Endothelial cell of umbilical vein (primary cell): ENCODE results near the gene NT5C1B. TPM values are rescaled to one million over a fixed set of nuclear protein-coding genes. Genes with fewer than 3 reads are reported as not detected.

Experiments
- BruUV-seq: library from RNA; stranded (reverse); fragments of 400-500 nt; replicated peaks from 2 replicates; lab custom pipeline; 2021; lab: Mats Ljungman, UMichigan
- CTCF ChIA-PET: fragments of 300-600, 350-600 bp; sonication (Branson Sonifier 250); formaldehyde crosslinking; loops from one replicate; lab custom pipeline; 2021; ENCODE audit warnings: antibody characterized with exemption, inconsistent platforms; lab: Charles Lee
- POLR2A ChIA-PET: fragments of 300-600, 350-600 bp; sonication (Branson Sonifier 250); formaldehyde crosslinking; loops from one replicate; lab custom pipeline; 2021; ENCODE audit warnings: antibody characterized with exemption, inconsistent platforms; lab: Charles Lee
- DNase-seq: peaks from one replicate; pipeline ENCODE4 v3.0.0-alpha.2; 2011; ENCODE audit warnings: low read depth, low spot score
- FAIRE-seq: peaks from 2 replicates; lab custom pipeline; 2011; peaks lifted over from hg19 to GRCh38; lab: Jason Lieb, UNC
- H2AFZ ChIP-seq: 2 replicates; pipeline ENCODE4 v1.6.0; 2012; ENCODE audit warnings: low read depth, low read length, control low read depth, inconsistent platforms
- H3K27ac ChIP-seq: 2 replicates; pipeline ENCODE4 v1.5.1; 2011; ENCODE audit warnings: low read depth, mild to moderate bottlenecking, control low read depth, low read length, moderate library complexity; ENCODE audit not compliant: insufficient read depth
- H3K27me3 ChIP-seq, 2 experiments: 2 replicates each; pipeline versions ENCODE4 v1.6.0 to v1.6.1; 2011; ENCODE audit warnings: low read length in 2 of 2, mixed read lengths in 1 of 2; ENCODE audit not compliant: control insufficient read depth in 2 of 2, insufficient read depth in 2 of 2
- H3K36me3 ChIP-seq, 2 experiments: 2 replicates in 1 of 2; 3 replicates in 1 of 2; pipeline ENCODE4 v1.5.1; 2011; ENCODE audit warnings: low read length in 2 of 2, mild to moderate bottlenecking in 1 of 2, moderate library complexity in 1 of 2; ENCODE audit not compliant: control insufficient read depth in 2 of 2, insufficient read depth in 2 of 2; ENCODE audit errors: extremely low read depth in 1 of 2
- H3K4me1 ChIP-seq: 3 replicates; pipeline ENCODE4 v1.5.1; 2011; ENCODE audit warnings: mild to moderate bottlenecking, low read length; ENCODE audit not compliant: control insufficient read depth, insufficient read depth; ENCODE audit errors: extremely low read depth
- H3K4me2 ChIP-seq: 2 replicates; pipeline ENCODE4 v1.6.1; 2011; ENCODE audit warnings: low read length, control low read depth, mixed read lengths; ENCODE audit not compliant: insufficient read depth
- H3K4me3 ChIP-seq, 3 experiments: fragments of 200-600 bp in 1 of 3; sonication (generic), shearing (Covaris generic) in 1 of 3; replicated peaks in 1 of 3; 2 replicates each; pipeline ENCODE4 v1.5.1; 2011 to 2016; ENCODE audit warnings: control low read depth in 3 of 3, low read length in 3 of 3, mild to moderate bottlenecking in 2 of 3, inconsistent platforms in 1 of 3, low read depth in 1 of 3, moderate library complexity in 1 of 3; ENCODE audit not compliant: insufficient read depth in 1 of 3
- H3K79me2 ChIP-seq: 2 replicates; pipeline ENCODE4 v1.6.0; 2012; ENCODE audit warnings: low read length, inconsistent platforms; ENCODE audit not compliant: control insufficient read depth, insufficient read depth
- H3K9ac ChIP-seq: replicated peaks from 2 replicates; pipeline ENCODE3; 2011; ENCODE audit warnings: low read length, control low read depth; ENCODE audit not compliant: insufficient read depth; ENCODE audit errors: extremely low read depth
- H3K9me1 ChIP-seq: replicated peaks from 3 replicates; pipeline ENCODE4 v1.6.0; 2011; ENCODE audit warnings: mild to moderate bottlenecking, low read length; ENCODE audit not compliant: control insufficient read depth, insufficient read depth; ENCODE audit errors: extremely low read depth
- H3K9me3 ChIP-seq: replicated peaks from 2 replicates; pipeline ENCODE4 v1.5.1; 2012; ENCODE audit warnings: low read length, inconsistent platforms; ENCODE audit not compliant: control insufficient read depth, insufficient read depth
- H4K20me1 ChIP-seq: replicated peaks from 2 replicates; pipeline ENCODE3; 2011; ENCODE audit warnings: mild to moderate bottlenecking, low read length; ENCODE audit not compliant: control insufficient read depth, insufficient read depth; ENCODE audit errors: extremely low read depth
- EZH2 ChIP-seq: IDR thresholded peaks from 2 replicates; pipeline ENCODE4 v1.6.1; 2012; ENCODE audit warnings: borderline replicate concordance, low read depth, mild to moderate bottlenecking, moderate library complexity, low read length, inconsistent platforms; ENCODE audit not compliant: severe bottlenecking
- FOS ChIP-seq: IDR thresholded peaks from 2 replicates; pipeline ENCODE4 v1.6.1; 2011; ENCODE audit warnings: mild to moderate bottlenecking, low read length, moderate library complexity, borderline replicate concordance; ENCODE audit not compliant: insufficient read depth
- GATA2 ChIP-seq: IDR thresholded peaks from 2 replicates; pipeline ENCODE4 v1.7.0; 2011; ENCODE audit warnings: low read depth, mild to moderate bottlenecking, moderate library complexity, mixed read lengths, low read length; ENCODE audit not compliant: insufficient read length, insufficient read depth
- JUN ChIP-seq: IDR thresholded peaks from 2 replicates; pipeline ENCODE4 v1.6.1; 2011; ENCODE audit warnings: borderline replicate concordance, low read depth; ENCODE audit not compliant: insufficient read length, insufficient read depth
- MYC ChIP-seq: IDR thresholded peaks from one replicate; pipeline ENCODE4 v1.6.1; 2011; ENCODE audit warnings: mild to moderate bottlenecking, low read depth, low read length
- POLR2A ChIP-seq: IDR thresholded peaks from 2 replicates; pipeline ENCODE4 v1.6.1; 2012; ENCODE audit warnings: low read depth, mild to moderate bottlenecking, control low read depth, low read length
- POLR2AphosphoS5 ChIP-seq: IDR thresholded peaks from 2 replicates; pipeline ENCODE4 v1.6.1; 2012; ENCODE audit warnings: low read depth, mild to moderate bottlenecking, control low read depth, low read length, moderate library complexity; ENCODE audit not compliant: insufficient read depth
- dilution Hi-C: fragments of 300-500 bp; cut with MboI; formaldehyde crosslinking; loops from one replicate; pipeline ENCODE4 v1.15.0; 2019; ENCODE audit warnings: low sequenced_read_pairs; ENCODE audit not compliant: extremely low pct_ligation_motif_present
- intact Hi-C: fragments of 100-400 bp; cut with micrococcal nuclease; formaldehyde crosslinking; loops from one replicate; pipeline ENCODE4 v1.10.0; 2022
- polyA plus RNA-seq, 4 experiments: library from polyadenylated mRNA; depleted of rRNA in 3 of 4; stranded (reverse) in 3 of 4; unstranded in 1 of 4; fragments of >200 nt; gene quantifications; 2 replicates each; pipeline versions ENCODE4 v1.2.1 to v1.2.3, GENCODE V29; 2011 to 2012; ENCODE audit warnings: missing spikeins in 1 of 4
- total RNA-seq: library from RNA; stranded (reverse); gene quantifications from 2 replicates; pipeline ENCODE4 v1.2.3, GENCODE V29; 2021
- TF ChIP-seq, protein P1 (sequence below), 2 donors: IDR thresholded peaks; 1 replicate in 1 of 2; 2 replicates in 1 of 2; pipeline ENCODE4 v1.5.1; 2011; ENCODE audit warnings: low read length in 2 of 2, mild to moderate bottlenecking in 2 of 2, moderate library complexity in 2 of 2, control low read depth in 1 of 2, inconsistent platforms in 1 of 2, low read depth in 1 of 2; ENCODE audit not compliant: insufficient read depth in 1 of 2; ENCODE audit errors: extremely low read depth in 1 of 2
- TF ChIP-seq, protein P2 (sequence below): IDR thresholded peaks from 2 replicates; pipeline ENCODE4 v1.6.1; 2011; ENCODE audit not compliant: insufficient read depth, insufficient read length

NT5C1B gene
- total and polyA plus RNA-seq, 2 donors (not counting 3 experiments of a cell fraction or from before 2014, with no cell fraction given): not detected

DNA sequence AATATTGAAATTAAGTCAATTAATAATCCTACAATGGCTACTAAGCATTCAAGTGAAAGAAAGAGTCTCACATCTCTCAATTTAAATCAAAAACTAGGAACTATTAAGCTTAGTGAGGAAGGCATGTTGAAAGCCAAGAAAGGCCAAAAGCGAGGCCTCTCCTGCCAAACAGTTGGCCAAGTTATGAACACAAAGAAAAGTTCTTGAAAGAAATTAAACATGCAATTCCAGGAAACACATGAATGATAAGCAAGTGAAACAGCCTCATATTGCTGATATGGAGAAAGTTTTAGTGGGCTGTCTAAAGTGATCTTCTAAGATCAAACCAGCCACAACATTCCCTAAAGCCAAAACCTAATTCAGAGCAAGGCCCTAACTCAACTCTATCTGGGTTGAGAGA is 40.7 kb downstream of the NT5C1B start:
- peaks cover 25% of the 10 kb centered on the region for H3K4me1 ChIP-seq
- TF ChIP-seq EZH2 (no peak), POLR2A (no peak), POLR2AphosphoS5 (no peak), FOS (no peak), JUN (no peak), GATA2 (no peak), MYC (no peak)
- TF ChIP-seq, protein P1, sequence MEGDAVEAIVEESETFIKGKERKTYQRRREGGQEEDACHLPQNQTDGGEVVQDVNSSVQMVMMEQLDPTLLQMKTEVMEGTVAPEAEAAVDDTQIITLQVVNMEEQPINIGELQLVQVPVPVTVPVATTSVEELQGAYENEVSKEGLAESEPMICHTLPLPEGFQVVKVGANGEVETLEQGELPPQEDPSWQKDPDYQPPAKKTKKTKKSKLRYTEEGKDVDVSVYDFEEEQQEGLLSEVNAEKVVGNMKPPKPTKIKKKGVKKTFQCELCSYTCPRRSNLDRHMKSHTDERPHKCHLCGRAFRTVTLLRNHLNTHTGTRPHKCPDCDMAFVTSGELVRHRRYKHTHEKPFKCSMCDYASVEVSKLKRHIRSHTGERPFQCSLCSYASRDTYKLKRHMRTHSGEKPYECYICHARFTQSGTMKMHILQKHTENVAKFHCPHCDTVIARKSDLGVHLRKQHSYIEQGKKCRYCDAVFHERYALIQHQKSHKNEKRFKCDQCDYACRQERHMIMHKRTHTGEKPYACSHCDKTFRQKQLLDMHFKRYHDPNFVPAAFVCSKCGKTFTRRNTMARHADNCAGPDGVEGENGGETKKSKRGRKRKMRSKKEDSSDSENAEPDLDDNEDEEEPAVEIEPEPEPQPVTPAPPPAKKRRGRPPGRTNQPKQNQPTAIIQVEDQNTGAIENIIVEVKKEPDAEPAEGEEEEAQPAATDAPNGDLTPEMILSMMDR (IDR thresholded peaks at IDR 0.05; ENCODE audit: extremely low read depth in 1 of 2, insufficient read depth in 1 of 2, low read depth in 1 of 2, low read length in 2 of 2): no peak
- TF ChIP-seq, protein P2, sequence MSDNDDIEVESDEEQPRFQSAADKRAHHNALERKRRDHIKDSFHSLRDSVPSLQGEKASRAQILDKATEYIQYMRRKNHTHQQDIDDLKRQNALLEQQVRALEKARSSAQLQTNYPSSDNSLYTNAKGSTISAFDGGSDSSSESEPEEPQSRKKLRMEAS: no peak

More for the DNA sequence above, 40.7 kb downstream of the NT5C1B start:
- ChIA-PET CTCF (interaction anchor here (1.4 kb wide), 1 partner anchor 11 kb away, joined by 5 read pairs; no protein-coding TSS in a partner anchor), POLR2A (no interaction called here)
- no peaks in the 10 kb centered on the region for H3K27me3 ChIP-seq
- no peak overlapping the region for H3K4me2 ChIP-seq
- no peaks in the 10 kb centered on the region for H3K79me2 ChIP-seq
- H3K36me3 ChIP-seq: no peaks in the 10 kb centered on the region
- no peak overlapping the region for H3K9ac ChIP-seq
- H3K4me3 ChIP-seq: no peak overlapping the region
- H4K20me1 ChIP-seq: no peaks in the 10 kb centered on the region
- H3K9me1 ChIP-seq: no peaks in the 10 kb centered on the region
- no peaks in the 10 kb centered on the region for H3K9me3 ChIP-seq
- DNase-seq (no peak), FAIRE-seq (no peak)
- no peak overlapping the region for H3K27ac ChIP-seq
- intact Hi-C loops: no loop called here
- dilution Hi-C loops: no loop called here
- H2AFZ ChIP-seq: no peak overlapping the region
- BruUV-seq: no TSS peak
